Activated B cell treated with CpG ODN at 0.5 μM for 24 hours (primary cell): ENCODE data around the gene VPS37C. TPM values are rescaled to one million over a fixed set of nuclear protein-coding genes. Genes with fewer than 3 reads are reported as not detected.
A peak's percentile ranks its signal among the peaks of the same experiment; 100 is the strongest.
"Not testable (repeated sequence)": the region's sequence is repeated elsewhere in the genome, so short reads cannot be mapped to it uniquely, and the experiment has no call there.

Experiments
- ATAC-seq: fragments of 200-7000 bp; cut with Tn5 transposase; one replicate; pipeline ENCODE4 v1.10.0; 2021; ENCODE audit warnings: low read depth, mild to moderate bottlenecking, moderate library complexity
- CTCF ChIA-PET: fragments of 350-600 bp; sonication (Branson Sonifier 250); formaldehyde crosslinking; loops from one replicate; lab custom pipeline; 2021; ENCODE audit warnings: antibody characterized with exemption; lab: Charles Lee
- POLR2A ChIA-PET: fragments of 350-600 bp; sonication (Branson Sonifier 250); formaldehyde crosslinking; loops from one replicate; lab custom pipeline; 2021; ENCODE audit warnings: antibody characterized with exemption; lab: Charles Lee
- DNase-seq: peaks from one replicate; pipeline ENCODE4 v3.0.0; 2022
- H3K27ac Mint-ChIP-seq: one replicate; pipeline ENCODE4 v1.8.0; 2020; ENCODE audit warnings: mixed read lengths
- H3K27me3 Mint-ChIP-seq: one replicate; pipeline ENCODE4 v1.8.0; 2021; ENCODE audit warnings: mixed read lengths
- H3K36me3 Mint-ChIP-seq: one replicate; pipeline ENCODE4 v1.8.0; 2021; ENCODE audit warnings: low read depth, mixed read lengths
- H3K4me1 Mint-ChIP-seq: one replicate; pipeline ENCODE4 v1.8.0; 2021; ENCODE audit warnings: mixed read lengths
- H3K4me3 Mint-ChIP-seq: one replicate; pipeline ENCODE4 v1.8.0; 2020; ENCODE audit warnings: mild to moderate bottlenecking, mixed read lengths
- H3K9me3 Mint-ChIP-seq: one replicate; pipeline ENCODE4 v1.8.0; 2020; ENCODE audit warnings: mixed read lengths
- intact Hi-C: fragments of 100-400 bp; cut with micrococcal nuclease; formaldehyde crosslinking; loops from one replicate; pipeline ENCODE4 v1.15.1; 2024
- total RNA-seq: library from RNA; stranded (reverse); gene quantifications from 2 replicates; pipeline ENCODE4 v1.2.3, GENCODE V29; 2022
- TF ChIP-seq, protein P1 (sequence below): fragments of 200-600 bp; IDR thresholded peaks from one replicate; pipeline ENCODE4 v1.8.0; 2022; ENCODE audit warnings: antibody characterized with exemption, mild to moderate bottlenecking

VPS37C gene
- total RNA-seq, 1 donor from 2014 or later: 18.1 TPM

DNA sequence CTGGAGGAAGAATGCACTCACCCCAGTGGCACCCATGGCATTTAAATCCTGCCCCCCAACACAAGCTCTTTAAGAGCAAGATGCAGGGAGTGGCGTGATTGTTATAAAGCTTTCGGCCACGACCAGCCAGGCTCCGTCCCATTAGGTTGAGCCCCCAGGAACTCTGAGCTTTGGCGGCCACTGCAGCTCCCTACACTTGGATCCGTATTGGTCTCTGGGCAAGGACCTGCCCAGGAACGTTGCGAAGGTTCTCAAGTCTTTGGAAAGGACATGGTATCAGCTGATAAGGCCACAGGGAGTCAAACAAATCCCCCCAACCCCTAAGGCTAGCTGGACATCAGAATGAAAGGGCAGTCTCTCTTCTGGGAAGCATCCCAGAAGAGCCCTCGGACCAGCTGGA is 9.3 kb upstream of the VPS37C start:
- ATAC-seq (no peak), DNase-seq (no peak)
- no peak overlapping the region for H3K27ac Mint-ChIP-seq
- TF ChIP-seq, protein P1, sequence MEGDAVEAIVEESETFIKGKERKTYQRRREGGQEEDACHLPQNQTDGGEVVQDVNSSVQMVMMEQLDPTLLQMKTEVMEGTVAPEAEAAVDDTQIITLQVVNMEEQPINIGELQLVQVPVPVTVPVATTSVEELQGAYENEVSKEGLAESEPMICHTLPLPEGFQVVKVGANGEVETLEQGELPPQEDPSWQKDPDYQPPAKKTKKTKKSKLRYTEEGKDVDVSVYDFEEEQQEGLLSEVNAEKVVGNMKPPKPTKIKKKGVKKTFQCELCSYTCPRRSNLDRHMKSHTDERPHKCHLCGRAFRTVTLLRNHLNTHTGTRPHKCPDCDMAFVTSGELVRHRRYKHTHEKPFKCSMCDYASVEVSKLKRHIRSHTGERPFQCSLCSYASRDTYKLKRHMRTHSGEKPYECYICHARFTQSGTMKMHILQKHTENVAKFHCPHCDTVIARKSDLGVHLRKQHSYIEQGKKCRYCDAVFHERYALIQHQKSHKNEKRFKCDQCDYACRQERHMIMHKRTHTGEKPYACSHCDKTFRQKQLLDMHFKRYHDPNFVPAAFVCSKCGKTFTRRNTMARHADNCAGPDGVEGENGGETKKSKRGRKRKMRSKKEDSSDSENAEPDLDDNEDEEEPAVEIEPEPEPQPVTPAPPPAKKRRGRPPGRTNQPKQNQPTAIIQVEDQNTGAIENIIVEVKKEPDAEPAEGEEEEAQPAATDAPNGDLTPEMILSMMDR: no peak
- peaks cover 5% of the 10 kb centered on the region for H3K9me3 Mint-ChIP-seq
- CTCF ChIA-PET: interaction anchor here (0.7 kb wide), 1 partner anchor 340 kb away, joined by 3 read pairs; no protein-coding TSS in a partner anchor
- no peaks in the 10 kb centered on the region for H3K36me3 Mint-ChIP-seq
- intact Hi-C loops: loop anchor here (5.0 kb wide), 1 partner anchor 338 kb away; no protein-coding TSS in a partner anchor
- H3K4me3 Mint-ChIP-seq: no peak overlapping the region
- H3K4me1 Mint-ChIP-seq: peaks cover 31% of the 10 kb centered on the region
- POLR2A ChIA-PET: no interaction called here
- H3K27me3 Mint-ChIP-seq: peaks cover 2% of the 10 kb centered on the region

DNA sequence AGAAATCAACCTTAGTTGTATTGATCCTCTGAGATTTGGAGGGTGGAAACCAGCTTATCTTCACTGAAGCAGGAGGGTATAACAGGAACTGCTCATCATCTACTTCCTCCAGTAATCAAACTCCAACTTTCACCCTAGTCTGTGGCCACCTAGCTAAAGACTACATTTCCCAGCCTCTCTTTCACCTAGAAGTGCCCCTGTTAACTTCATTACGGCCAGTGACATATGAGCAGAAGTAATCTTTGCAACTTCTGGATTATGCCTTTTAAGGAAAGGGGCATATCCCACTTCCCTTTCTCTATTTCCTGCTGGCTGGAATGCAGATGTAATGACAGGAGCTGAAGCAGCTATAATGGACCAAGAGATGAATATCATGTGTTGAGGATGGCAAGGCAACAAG is 7.6 kb upstream of the VPS37C start:
- TF ChIP-seq, protein P1: no peak
- no peak overlapping the region for H3K27ac Mint-ChIP-seq
- intact Hi-C loops: no loop called here
- H3K4me1 Mint-ChIP-seq: peaks cover 45% of the 10 kb centered on the region
- H3K27me3 Mint-ChIP-seq: no peaks in the 10 kb centered on the region
- no peaks in the 10 kb centered on the region for H3K36me3 Mint-ChIP-seq
- ATAC-seq: no peak
- ChIA-PET POLR2A (interaction anchor here (1.3 kb wide), 1 partner anchor 9 kb away, joined by 5 read pairs; no protein-coding TSS in a partner anchor), CTCF (interaction anchor here (0.7 kb wide), 1 partner anchor 336 kb away, joined by 3 read pairs; no protein-coding TSS in a partner anchor)
- H3K9me3 Mint-ChIP-seq: peaks cover 11% of the 10 kb centered on the region
- DNase-seq: no peak
- no peak overlapping the region for H3K4me3 Mint-ChIP-seq

DNA sequence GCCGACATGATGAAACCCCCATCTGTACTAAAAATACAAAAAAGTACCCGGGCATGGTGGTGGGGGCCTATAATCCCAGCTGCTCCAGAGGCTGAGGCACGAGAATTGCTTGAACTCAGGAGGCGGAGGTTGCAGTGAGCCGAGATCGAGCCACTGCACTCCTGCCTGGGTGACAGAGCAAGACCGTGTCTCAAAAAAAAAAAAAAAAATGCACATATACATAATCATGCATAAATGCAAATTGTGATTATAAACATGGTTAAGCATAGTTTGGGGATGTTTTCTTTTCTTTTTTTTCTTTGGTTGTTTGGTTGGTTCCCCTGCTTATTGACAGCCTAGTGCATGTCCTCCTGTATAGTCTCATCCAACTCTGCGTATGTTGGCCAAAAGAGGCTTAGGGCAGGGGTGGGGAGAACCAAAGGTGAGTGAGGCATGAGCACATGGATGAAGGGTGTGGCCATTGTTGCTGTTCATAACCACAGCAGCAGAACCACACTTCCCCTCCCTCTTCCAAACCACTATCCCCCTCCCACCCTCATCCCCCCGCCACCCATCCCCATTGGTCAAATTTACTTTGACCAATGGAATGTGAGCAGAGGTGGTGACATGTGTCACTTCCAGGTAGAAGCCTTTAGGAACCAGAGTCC is 6.9 kb upstream of the VPS37C start:
- no peak overlapping the region for H3K27ac Mint-ChIP-seq
- POLR2A ChIA-PET: interaction anchor here (0.6 to 1.3 kb wide), 3 partner anchors 8 to 40 kb away, joined by 4 to 5 read pairs (median 4); no protein-coding TSS in a partner anchor
- intact Hi-C loops: no loop called here
- no peaks in the 10 kb centered on the region for H3K27me3 Mint-ChIP-seq
- TF ChIP-seq, protein P1: no peak
- peaks cover 12% of the 10 kb centered on the region for H3K9me3 Mint-ChIP-seq
- ATAC-seq: no peak
- H3K4me3 Mint-ChIP-seq: no peak overlapping the region
- no peaks in the 10 kb centered on the region for H3K36me3 Mint-ChIP-seq
- no peak for DNase-seq
- H3K4me1 Mint-ChIP-seq: peaks cover 51% of the 10 kb centered on the region
- CTCF ChIA-PET: interaction anchor here (0.7 kb wide), 1 partner anchor 335 kb away, joined by 3 read pairs; no protein-coding TSS in a partner anchor

GRCh38 chr11:61166331-61166730 is 5.1 kb upstream of the VPS37C start:
- H3K27ac Mint-ChIP-seq, POLR2A ChIA-PET, ATAC-seq, DNase-seq, H3K36me3 Mint-ChIP-seq, intact Hi-C loops, H3K9me3 Mint-ChIP-seq, CTCF ChIA-PET, H3K27me3 Mint-ChIP-seq, H3K4me3 Mint-ChIP-seq: not testable (repeated sequence)
- peaks cover 54% of the 10 kb centered on the region for H3K4me1 Mint-ChIP-seq

DNA sequence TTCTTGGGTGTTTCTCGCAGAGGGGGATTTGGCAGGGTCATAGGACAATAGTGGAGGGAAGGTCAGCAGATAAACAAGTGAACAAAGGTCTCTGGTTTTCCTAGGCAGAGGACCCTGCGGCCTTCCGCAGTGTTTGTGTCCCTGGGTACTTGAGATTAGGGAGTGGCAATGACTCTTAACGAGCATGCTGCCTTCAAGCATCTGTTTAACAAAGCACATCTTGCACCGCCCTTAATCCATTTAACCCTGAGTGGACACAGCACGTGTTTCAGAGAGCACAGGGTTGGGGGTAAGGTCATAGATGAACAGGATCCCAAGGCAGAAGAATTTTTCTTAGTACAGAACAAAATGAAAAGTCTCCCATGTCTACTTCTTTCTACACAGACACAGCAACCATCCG is 4.6 kb upstream of the VPS37C start:
- H3K36me3 Mint-ChIP-seq, H3K27me3 Mint-ChIP-seq, H3K9me3 Mint-ChIP-seq, DNase-seq, ATAC-seq, H3K27ac Mint-ChIP-seq, CTCF ChIA-PET, H3K4me3 Mint-ChIP-seq, POLR2A ChIA-PET, intact Hi-C loops: not testable (repeated sequence)
- peaks cover 56% of the 10 kb centered on the region for H3K4me1 Mint-ChIP-seq

- ChIA-PET CTCF (no interaction called here), POLR2A (no interaction called here)
- DNase-seq (no peak), ATAC-seq (no peak)
- TF ChIP-seq, protein P1: no peak
- peaks cover 66% of the 10 kb centered on the region for H3K4me1 Mint-ChIP-seq
- no peaks in the 10 kb centered on the region for H3K36me3 Mint-ChIP-seq
- intact Hi-C loops: loop anchor here (5.0 kb wide), 3 partner anchors 262 to 1548 kb away; partner anchors contain the start of genes CPSF7 and OSBP
- H3K4me3 Mint-ChIP-seq: no peak overlapping the region
- no peaks in the 10 kb centered on the region for H3K27me3 Mint-ChIP-seq
- peaks cover 10% of the 10 kb centered on the region for H3K9me3 Mint-ChIP-seq
- peak overlapping the region; percentile 93 for H3K27ac Mint-ChIP-seq
Measured at GRCh38 chr11:61164606-61165424, 3.6 kb upstream of the VPS37C start.
